A549 (cell line): ENCODE results near the gene YBEY. TPM values are rescaled to one million over a fixed set of nuclear protein-coding genes. Genes with fewer than 3 reads are reported as not detected.

Experiments used
- ATAC-seq, 2 experiments: fragments of 200-7000 bp in 1 of 2; fragments of >200 bp in 1 of 2; cut with Nextera tagmentation in 1 of 2; cut with Tn5 transposase in 1 of 2; 3 replicates each; pipeline versions ENCODE4 v1.8.0 to v1.9.1; 2018 to 2020; ENCODE audit warnings: mild to moderate bottlenecking in 1 of 2, moderate library complexity in 1 of 2
- CTCF ChIA-PET: fragments of 300-600 bp; sonication (Branson Sonifier 250); formaldehyde crosslinking; extraction: SDS; loops from one replicate; lab custom pipeline; 2021; ENCODE audit warnings: antibody characterized with exemption, inconsistent platforms; lab: Yijun Ruan, JAX
- POLR2A ChIA-PET: fragments of 350-600 bp; formaldehyde crosslinking; extraction: SDS; loops from one replicate; lab custom pipeline; 2021; ENCODE audit warnings: antibody characterized with exemption, inconsistent platforms; lab: Yijun Ruan, JAX
- DNase-seq, 2 experiments: peaks; one replicate each; pipeline versions ENCODE4 v3.0.0 to v3.0.0-alpha.2; 2011 to 2016; ENCODE audit warnings: low read depth in 1 of 2, low spot score in 1 of 2
- FAIRE-seq: peaks from 2 replicates; lab custom pipeline; 2011; peaks lifted over from hg19 to GRCh38; lab: Jason Lieb, UNC
- H3K27ac ChIP-seq, 2 experiments: fragments of >200 bp; sonication (Bioruptor Twin); formaldehyde crosslinking; 3 replicates each; pipeline ENCODE4 v1.5.1; 2016 to 2017
- H3K4me1 ChIP-seq: fragments of >200 bp; sonication (Bioruptor Twin); formaldehyde crosslinking; 3 replicates; pipeline ENCODE4 v1.6.1; 2016
- H3K4me2 ChIP-seq: fragments of >200 bp; sonication (Bioruptor Twin); formaldehyde crosslinking; 3 replicates; pipeline ENCODE4 v1.6.1; 2016
- H3K4me3 ChIP-seq: fragments of >200 bp; sonication (Bioruptor Twin); formaldehyde crosslinking; 3 replicates; pipeline ENCODE4 v1.5.1; 2016
- H3K9me3 ChIP-seq: fragments of >200 bp; sonication (Bioruptor Twin); formaldehyde crosslinking; 3 replicates; pipeline ENCODE4 v1.6.1; 2016
- BHLHE40 ChIP-seq: IDR thresholded peaks from 2 replicates; pipeline ENCODE4 v1.6.1; 2012; ENCODE audit warnings: low read depth, low read length, inconsistent platforms
- CBX2 ChIP-seq: fragments of 200-600 bp; sonication (generic); IDR thresholded peaks from 2 replicates; pipeline ENCODE4 v1.6.1; 2016; ENCODE audit warnings: low read depth, mild to moderate bottlenecking, borderline replicate concordance
- CBX8 ChIP-seq: fragments of 200-600 bp; sonication (generic); IDR thresholded peaks from 2 replicates; pipeline ENCODE4 v1.6.1; 2016
- CEBPB ChIP-seq, 2 experiments: fragments of >200 bp in 1 of 2; sonication (Bioruptor Twin) in 1 of 2; formaldehyde crosslinking in 1 of 2; IDR thresholded peaks; 2 replicates each; pipeline ENCODE4 v1.6.1; 2012 to 2016
- CHD2 ChIP-seq: fragments of 150-350 bp; IDR thresholded peaks from 2 replicates; pipeline ENCODE4 v1.6.1; 2014; ENCODE audit warnings: low read length; ENCODE audit not compliant: partially characterized antibody
- EHMT2 ChIP-seq: fragments of 200-600 bp; sonication (generic); IDR thresholded peaks from 2 replicates; pipeline ENCODE4 v1.6.1; 2016; ENCODE audit warnings: antibody characterized with exemption, low read depth, mild to moderate bottlenecking, moderate library complexity
- EP300 ChIP-seq, 2 experiments: fragments of >200 bp; sonication (Bioruptor Twin); formaldehyde crosslinking; IDR thresholded peaks; 2 replicates in 1 of 2; 3 replicates in 1 of 2; pipeline ENCODE4 v1.6.1; 2016 to 2017
- FOSL2 ChIP-seq, 2 experiments: fragments of 450-650 bp in 1 of 2; fragments of >200 bp in 1 of 2; sonication (Bioruptor Twin) in 1 of 2; formaldehyde crosslinking; IDR thresholded peaks; 2 replicates each; pipeline versions ENCODE4 v1.5.0 to v1.6.1; 2016 to 2020; ENCODE audit warnings: mild to moderate bottlenecking in 1 of 2, moderate library complexity in 1 of 2
- FOXS1 ChIP-seq: fragments of 250-450 bp; sonication (Bioruptor Pico); IDR thresholded peaks from 2 replicates; pipeline ENCODE4 v1.5.0; 2020; ENCODE audit warnings: mild to moderate bottlenecking, moderate library complexity
- GATA3 ChIP-seq: IDR thresholded peaks from 2 replicates; pipeline ENCODE4 v1.6.1; 2012; ENCODE audit warnings: borderline replicate concordance
- HEYL ChIP-seq: fragments of 250-450 bp; sonication (Bioruptor Pico); IDR thresholded peaks from 2 replicates; pipeline ENCODE4 v1.8.0; 2021; ENCODE audit warnings: mild to moderate bottlenecking, moderate library complexity
- HOXA7 ChIP-seq: fragments of 250-450 bp; sonication (Bioruptor Pico); IDR thresholded peaks from 2 replicates; pipeline ENCODE4 v1.5.0; 2020; ENCODE audit warnings: mild to moderate bottlenecking, moderate library complexity
- HOXB13 ChIP-seq: fragments of 250-450 bp; sonication (Bioruptor Pico); IDR thresholded peaks from 2 replicates; pipeline ENCODE4 v1.5.0; 2020; ENCODE audit warnings: low read depth, mild to moderate bottlenecking, moderate library complexity
- HOXB5 ChIP-seq: fragments of 250-450 bp; sonication (Bioruptor Pico); IDR thresholded peaks from 2 replicates; pipeline ENCODE4 v1.5.0; 2020; ENCODE audit warnings: mild to moderate bottlenecking, moderate library complexity
- JUN ChIP-seq, 2 experiments: fragments of >200 bp; sonication (Bioruptor Twin); formaldehyde crosslinking; IDR thresholded peaks; 2 replicates in 1 of 2; 3 replicates in 1 of 2; pipeline ENCODE4 v1.6.1; 2016 to 2017
- KDM1A ChIP-seq: fragments of 200-600 bp; sonication (generic); IDR thresholded peaks from 2 replicates; pipeline ENCODE4 v1.6.1; 2016; ENCODE audit warnings: low read depth, mild to moderate bottlenecking
- MAZ ChIP-seq: fragments of 150-350 bp; IDR thresholded peaks from 2 replicates; pipeline ENCODE4 v1.6.1; 2014; ENCODE audit warnings: antibody characterized with exemption, low read depth, low read length, borderline replicate concordance
- MYC ChIP-seq: IDR thresholded peaks from 2 replicates; pipeline ENCODE4 v1.6.1; 2012; ENCODE audit warnings: mild to moderate bottlenecking, inconsistent platforms, low read length, improper control_type of control experiment, borderline replicate concordance
- NFE2L2 ChIP-seq: fragments of 150-350 bp; conservative IDR thresholded peaks from 2 replicates; pipeline ENCODE4 v1.6.1; 2014; ENCODE audit warnings: low read length
- NR3C1 ChIP-seq: fragments of >200 bp; sonication (Bioruptor Twin); formaldehyde crosslinking; IDR thresholded peaks from 3 replicates; pipeline ENCODE4 v1.6.1; 2017
- PHF8 ChIP-seq: fragments of 200-600 bp; sonication (generic); IDR thresholded peaks from 2 replicates; pipeline ENCODE4 v1.6.1; 2016; ENCODE audit warnings: low read depth, mild to moderate bottlenecking, antibody characterized with exemption, moderate library complexity, borderline replicate concordance
- POLR2A ChIP-seq: IDR thresholded peaks from 2 replicates; pipeline ENCODE4 v1.6.1; 2012; ENCODE audit warnings: mild to moderate bottlenecking, low read length
- RARB ChIP-seq: fragments of 250-450 bp; sonication (Bioruptor Pico); IDR thresholded peaks from 2 replicates; pipeline ENCODE4 v1.8.0; 2021; ENCODE audit warnings: mild to moderate bottlenecking, moderate library complexity
- RNF2 ChIP-seq: fragments of 200-600 bp; sonication (generic); IDR thresholded peaks from 2 replicates; pipeline ENCODE4 v1.6.1; 2016; ENCODE audit warnings: low read depth, mild to moderate bottlenecking, antibody characterized with exemption, moderate library complexity, borderline replicate concordance
- SMC3 ChIP-seq: fragments of >200 bp; sonication (Bioruptor Twin); formaldehyde crosslinking; IDR thresholded peaks from 3 replicates; pipeline ENCODE4 v1.6.1; 2018; ENCODE audit warnings: inconsistent platforms
- SREBF2 ChIP-seq: fragments of 450-650 bp; IDR thresholded peaks from 2 replicates; pipeline ENCODE4 v1.6.1; 2014; ENCODE audit warnings: mild to moderate bottlenecking, moderate library complexity
- TFCP2L1 ChIP-seq: fragments of 250-450 bp; sonication (Bioruptor Pico); IDR thresholded peaks from 2 replicates; pipeline ENCODE4 v1.5.0; 2021; ENCODE audit warnings: mild to moderate bottlenecking
- WGBS: methylation state at CpG from one replicate; pipeline ENCODE4 v1.1.6; 2017; ENCODE audit errors: missing lambda C conversion rate; 5-methylcytosine and 5-hydroxymethylcytosine counted together
- polyA plus RNA-seq, 4 experiments: library from polyadenylated mRNA; depleted of rRNA in 3 of 4; stranded (reverse); fragments of >200 nt; fragmentation: RNase III in 1 of 4; extraction: RNeasy Plus Mini Kit Qiagen cat#74134 plus additional on column Dnase treatment in 1 of 4; gene quantifications; 2 replicates in 3 of 4; 3 replicates in 1 of 4; pipeline ENCODE4 v1.2.3, GENCODE V29; 2011 to 2017
- TF ChIP-seq, protein P1 (sequence below): fragments of 250-450 bp; sonication (Bioruptor Pico); IDR thresholded peaks from 2 replicates; pipeline ENCODE4 v1.5.0; 2020; ENCODE audit warnings: low read depth, mild to moderate bottlenecking, moderate library complexity
- TF ChIP-seq, protein P2 (sequence below): fragments of >200 bp; sonication (Bioruptor Twin); formaldehyde crosslinking; IDR thresholded peaks from 2 replicates; pipeline ENCODE4 v1.6.1; 2016
- TF ChIP-seq, protein P3 (sequence below): IDR thresholded peaks from 2 replicates; pipeline ENCODE4 v1.6.1; 2012
- TF ChIP-seq, protein P4 (sequence below): fragments of 450-650 bp; IDR thresholded peaks from 2 replicates; pipeline ENCODE4 v1.6.1; 2014; ENCODE audit warnings: antibody characterized with exemption

The YBEY gene
- polyA plus RNA-seq, 2 of the 4 experiments (the other 2 are of a cell fraction): 31.8 to 45.4 TPM

DNA sequence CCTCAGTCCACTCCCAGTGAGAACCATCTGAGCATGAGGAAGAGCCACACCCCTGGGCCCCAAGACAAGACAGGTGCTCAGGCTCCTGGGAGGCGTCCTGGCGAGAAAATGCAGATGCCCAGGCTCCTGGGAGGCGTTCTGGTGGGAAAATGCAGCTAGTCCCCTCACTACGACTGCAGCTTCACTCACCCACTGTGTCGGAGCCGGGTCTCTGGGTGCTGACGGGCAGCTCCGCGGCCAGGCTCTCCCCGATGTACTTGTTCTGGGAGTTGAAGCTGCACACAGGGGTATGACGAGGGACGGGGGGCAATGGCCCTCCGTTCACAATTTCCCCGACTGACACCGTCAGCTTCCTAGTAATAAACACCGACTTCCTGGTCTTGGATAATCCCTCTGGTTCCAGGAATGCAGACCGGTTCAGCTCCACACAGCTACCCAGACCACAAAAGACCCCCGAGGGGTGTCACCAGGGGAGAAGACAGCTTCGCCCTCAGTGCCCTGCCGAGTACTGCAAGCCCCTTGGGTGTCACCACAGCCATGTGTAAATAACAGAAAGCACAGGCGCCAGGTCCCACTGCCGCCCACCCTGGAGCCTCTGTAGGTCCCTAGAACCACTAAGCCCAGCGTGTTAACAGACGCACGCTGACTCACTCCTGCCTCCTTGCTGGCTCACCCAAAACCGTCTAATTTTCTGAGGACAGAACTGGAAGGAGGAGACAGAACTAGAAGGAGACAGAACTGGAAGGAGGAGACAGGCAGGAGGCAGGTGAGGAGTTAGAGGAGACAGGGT, 20.2 kb upstream of the YBEY start:
- no peak; a peak in 1 of 6 replicates for ATAC-seq
- CTCF ChIA-PET: interaction anchor here (0.8 kb wide), 1 partner anchor 25 kb away, joined by 3 read pairs; no protein-coding TSS in a partner anchor
- 86% methylated on average over 17 of the region's 26 CpGs for WGBS

DNA sequence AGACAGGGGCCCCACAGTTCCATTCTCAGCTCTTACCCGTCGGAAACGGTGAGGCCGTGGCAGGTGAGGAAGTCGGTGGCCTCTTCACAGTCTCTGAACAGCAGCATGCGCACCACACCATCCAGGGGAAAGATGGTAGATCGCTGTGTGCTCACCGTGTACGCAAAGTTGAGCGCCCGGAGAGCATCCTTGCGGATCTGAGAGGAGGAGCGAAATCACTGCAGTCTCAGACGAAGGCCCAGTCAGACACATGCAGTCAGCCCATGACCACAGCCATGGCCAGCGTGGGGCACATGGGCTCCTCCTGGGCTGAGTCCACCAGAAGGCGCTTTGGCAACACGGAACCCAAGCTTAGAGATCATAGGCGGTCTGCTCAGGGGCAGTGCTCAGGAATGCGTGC, 19.2 kb upstream of the YBEY start:
- Histone ChIP-seq H3K4me2 (no peak overlapping the region), H3K27ac (no peak overlapping the region), H3K9me3 (no peaks in the 10 kb centered on the region), H3K4me1 (no peaks in the 10 kb centered on the region)
- POLR2A ChIA-PET: no interaction called here
- DNase-seq: no peak
- no peak for FAIRE-seq
- TF ChIP-seq JUN (IDR thresholded peaks at IDR 0.05) (no peak), CBX2 (no peak), POLR2A (no peak), HOXB5 (CRISPR knock-in tag) (no peak), HEYL (no peak), NR3C1 (no peak), HOXB13 (no peak), RNF2 (no peak), HOXA7 (CRISPR knock-in tag) (no peak), BHLHE40 (no peak), NFE2L2 (no peak), PHF8 (no peak), EP300 (IDR thresholded peaks at IDR 0.05) (no peak), CBX8 (no peak), SMC3 (no peak)
- TF ChIP-seq, protein P1, sequence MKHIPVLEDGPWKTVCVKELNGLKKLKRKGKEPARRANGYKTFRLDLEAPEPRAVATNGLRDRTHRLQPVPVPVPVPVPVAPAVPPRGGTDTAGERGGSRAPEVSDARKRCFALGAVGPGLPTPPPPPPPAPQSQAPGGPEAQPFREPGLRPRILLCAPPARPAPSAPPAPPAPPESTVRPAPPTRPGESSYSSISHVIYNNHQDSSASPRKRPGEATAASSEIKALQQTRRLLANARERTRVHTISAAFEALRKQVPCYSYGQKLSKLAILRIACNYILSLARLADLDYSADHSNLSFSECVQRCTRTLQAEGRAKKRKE (CRISPR knock-in tag): no peak
- TF ChIP-seq, protein P2, sequence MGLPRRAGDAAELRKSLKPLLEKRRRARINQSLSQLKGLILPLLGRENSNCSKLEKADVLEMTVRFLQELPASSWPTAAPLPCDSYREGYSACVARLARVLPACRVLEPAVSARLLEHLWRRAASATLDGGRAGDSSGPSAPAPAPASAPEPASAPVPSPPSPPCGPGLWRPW: no peak
- TF ChIP-seq, all 56 proteins: peak for 0
- no peak overlapping the region for H3K4me3 ChIP-seq
- CTCF ChIA-PET: interaction anchor here (0.9 to 1.7 kb wide), 2 partner anchors 19 to 26 kb away, joined by 3 to 5 read pairs; partner anchors contain the start of genes MCM3AP and YBEY
- WGBS: 94% methylated on average over 12 of the region's 19 CpGs
- ATAC-seq: no peak

More for the DNA sequence above, 20.2 kb upstream of the YBEY start:
- TF ChIP-seq HOXB13: no peak
- TF ChIP-seq FOSL2 (IDR thresholded peaks at IDR 0.05): no peak
- TF ChIP-seq FOSL2 (CRISPR knock-in tag; IDR thresholded peaks at IDR 0.05): no peak
- TF ChIP-seq MYC: no peak
- TF ChIP-seq, protein P2: no peak
- Histone ChIP-seq H3K4me3 (no peak overlapping the region), H3K27ac (no peak overlapping the region), H3K9me3 (no peaks in the 10 kb centered on the region), H3K4me1 (no peaks in the 10 kb centered on the region), H3K4me2 (no peak overlapping the region)
- DNase-seq (no peak), FAIRE-seq (no peak)
- POLR2A ChIA-PET: no interaction called here

DNA sequence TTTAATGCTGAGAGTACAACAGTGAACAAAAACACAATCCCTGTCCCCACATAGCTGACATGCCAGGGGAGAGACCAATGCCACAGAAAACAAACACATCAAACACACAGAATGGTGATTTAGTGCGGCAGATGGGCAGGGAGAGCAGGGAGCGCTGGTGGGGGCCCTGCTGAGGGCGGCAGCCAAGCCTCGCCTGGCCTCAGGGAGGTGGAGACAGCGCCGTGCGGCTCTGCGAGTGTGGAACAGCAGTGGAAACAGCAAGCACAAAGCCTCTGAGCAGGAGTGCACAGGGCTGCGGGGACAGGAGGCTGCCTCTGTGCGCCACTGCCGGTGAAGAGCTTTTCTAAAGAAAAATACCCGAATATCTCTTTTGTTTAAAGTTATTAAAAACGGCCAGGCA, 17.8 kb upstream of the YBEY start:
- no peak overlapping the region for H3K27ac ChIP-seq
- 93% methylated on average over 13 of the region's 13 CpGs for WGBS
- TF ChIP-seq HOXB13: no peak
- TF ChIP-seq, protein P3, sequence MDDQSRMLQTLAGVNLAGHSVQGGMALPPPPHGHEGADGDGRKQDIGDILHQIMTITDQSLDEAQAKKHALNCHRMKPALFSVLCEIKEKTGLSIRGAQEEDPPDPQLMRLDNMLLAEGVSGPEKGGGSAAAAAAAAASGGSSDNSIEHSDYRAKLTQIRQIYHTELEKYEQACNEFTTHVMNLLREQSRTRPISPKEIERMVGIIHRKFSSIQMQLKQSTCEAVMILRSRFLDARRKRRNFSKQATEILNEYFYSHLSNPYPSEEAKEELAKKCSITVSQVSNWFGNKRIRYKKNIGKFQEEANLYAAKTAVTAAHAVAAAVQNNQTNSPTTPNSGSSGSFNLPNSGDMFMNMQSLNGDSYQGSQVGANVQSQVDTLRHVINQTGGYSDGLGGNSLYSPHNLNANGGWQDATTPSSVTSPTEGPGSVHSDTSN: no peak
- no peak for TF ChIP-seq SREBF2
- TF ChIP-seq KDM1A: no peak
- TF ChIP-seq CEBPB (IDR thresholded peaks at IDR 0.05): no peak
- TF ChIP-seq FOXS1: no peak
- TF ChIP-seq, protein P4, sequence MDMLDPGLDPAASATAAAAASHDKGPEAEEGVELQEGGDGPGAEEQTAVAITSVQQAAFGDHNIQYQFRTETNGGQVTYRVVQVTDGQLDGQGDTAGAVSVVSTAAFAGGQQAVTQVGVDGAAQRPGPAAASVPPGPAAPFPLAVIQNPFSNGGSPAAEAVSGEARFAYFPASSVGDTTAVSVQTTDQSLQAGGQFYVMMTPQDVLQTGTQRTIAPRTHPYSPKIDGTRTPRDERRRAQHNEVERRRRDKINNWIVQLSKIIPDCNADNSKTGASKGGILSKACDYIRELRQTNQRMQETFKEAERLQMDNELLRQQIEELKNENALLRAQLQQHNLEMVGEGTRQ: no peak
- no peak for TF ChIP-seq HOXB5 (CRISPR knock-in tag)
- no peak for TF ChIP-seq JUN (IDR thresholded peaks at IDR 0.05)
- no peak for TF ChIP-seq RNF2
- TF ChIP-seq CHD2: no peak
- no peak for TF ChIP-seq EHMT2
- TF ChIP-seq RARB: no peak
- TF ChIP-seq GATA3: no peak
- TF ChIP-seq NR3C1: no peak
- no peak for TF ChIP-seq MAZ
- no peak for TF ChIP-seq TFCP2L1 (CRISPR knock-in tag)

More for the DNA sequence above, 17.8 kb upstream of the YBEY start:
- no peak for ATAC-seq
- CTCF ChIA-PET: interaction anchor here (0.7 to 1.7 kb wide), 2 partner anchors 17 to 46 kb away, joined by 3 to 5 read pairs; partner anchors contain the start of genes MCM3AP and YBEY
- Histone ChIP-seq H3K4me2 (no peak overlapping the region), H3K4me3 (no peak overlapping the region), H3K9me3 (no peaks in the 10 kb centered on the region), H3K4me1 (no peaks in the 10 kb centered on the region)
- POLR2A ChIA-PET: no interaction called here
- no peak for FAIRE-seq
- DNase-seq: no peak
